HG03095 (cell line): ENCODE results near the gene DNM2.
"Not testable (repeated sequence)": the region's sequence is repeated elsewhere in the genome, so short reads cannot be mapped to it uniquely, and the experiment has no call there.

ENCODE experiments used
- ATAC-seq: cut with Tn5 transposase; IDR thresholded peaks from one replicate; pipeline ENCODE4 v1.9.1; 2021; ENCODE audit warnings: moderate library complexity; ENCODE audit not compliant: unreplicated experiment

DNM2 gene

DNA sequence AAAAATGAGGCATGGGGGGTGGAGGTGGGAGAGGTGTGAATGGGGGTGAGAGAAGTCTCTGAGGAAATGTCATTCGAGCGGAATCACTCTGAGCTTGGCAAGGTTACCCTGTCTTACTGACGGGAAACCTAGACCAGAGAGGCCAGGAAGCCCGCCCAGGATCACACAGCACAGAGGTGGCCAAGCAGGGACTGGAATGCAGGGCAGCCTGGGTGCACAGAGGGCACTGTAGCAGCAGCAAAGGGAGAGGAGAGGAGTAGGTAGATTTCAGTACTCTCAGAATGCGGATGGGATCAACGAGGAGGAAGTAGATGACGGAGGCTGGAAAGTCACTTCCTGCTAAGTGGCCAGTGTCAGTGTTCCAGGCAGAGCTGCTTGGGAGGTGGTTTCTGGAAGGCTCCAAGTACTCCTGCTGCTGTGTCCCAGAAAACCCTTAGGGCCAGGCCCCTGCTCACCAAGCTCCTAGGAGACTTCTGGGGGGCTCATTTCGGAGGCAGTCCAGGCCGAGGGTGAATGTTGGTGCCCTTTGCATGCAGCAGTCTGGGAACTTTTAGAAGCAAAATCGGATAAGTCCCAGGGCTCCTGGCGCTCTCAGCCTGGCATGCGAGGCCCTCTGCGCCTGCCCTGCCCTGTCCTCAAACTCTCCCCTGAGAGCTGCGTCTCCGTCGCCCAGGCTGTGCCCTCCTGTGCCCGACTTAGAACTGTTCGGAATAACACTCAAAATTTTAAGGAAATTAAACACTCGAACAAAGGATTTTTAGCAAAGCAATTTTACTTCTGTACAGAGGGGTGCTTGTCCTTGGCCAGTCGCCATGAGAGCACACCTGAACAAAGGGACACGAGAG, 33.5 kb downstream of the DNM2 start:
- ATAC-seq = no peak

DNA sequence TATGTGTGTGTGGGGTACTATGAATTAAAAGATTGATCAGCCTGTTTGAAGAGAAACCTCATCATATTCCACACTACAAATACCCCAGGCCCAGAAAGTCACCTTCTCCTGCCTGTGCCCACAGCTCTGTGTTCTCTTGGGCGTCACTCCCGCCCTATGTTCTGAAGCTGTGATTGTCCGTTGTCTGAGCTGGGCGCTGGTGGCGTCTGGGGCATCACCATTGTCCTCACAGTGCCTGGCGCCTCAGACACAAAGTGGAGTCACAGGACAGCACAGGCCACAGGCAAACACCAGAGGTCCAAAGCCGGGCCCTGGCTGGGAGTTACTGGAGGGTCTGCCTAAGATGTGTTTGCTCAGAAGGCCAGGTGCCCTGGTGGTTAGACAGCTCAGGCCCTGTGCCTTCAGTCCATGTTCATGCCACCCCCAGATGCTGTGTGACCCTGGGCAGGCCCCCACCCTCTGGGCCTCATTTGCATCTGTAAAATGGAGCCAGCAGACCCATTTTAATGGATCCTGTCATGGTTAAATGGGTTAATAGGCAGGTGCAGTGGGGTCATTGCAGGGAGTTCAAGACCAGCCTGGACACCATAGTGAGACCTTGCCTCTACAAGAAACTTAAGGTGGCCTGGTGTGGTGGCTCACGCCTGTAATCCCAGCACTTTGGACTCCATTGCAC, 34.5 kb downstream of the DNM2 start:
- no peak for ATAC-seq

DNA sequence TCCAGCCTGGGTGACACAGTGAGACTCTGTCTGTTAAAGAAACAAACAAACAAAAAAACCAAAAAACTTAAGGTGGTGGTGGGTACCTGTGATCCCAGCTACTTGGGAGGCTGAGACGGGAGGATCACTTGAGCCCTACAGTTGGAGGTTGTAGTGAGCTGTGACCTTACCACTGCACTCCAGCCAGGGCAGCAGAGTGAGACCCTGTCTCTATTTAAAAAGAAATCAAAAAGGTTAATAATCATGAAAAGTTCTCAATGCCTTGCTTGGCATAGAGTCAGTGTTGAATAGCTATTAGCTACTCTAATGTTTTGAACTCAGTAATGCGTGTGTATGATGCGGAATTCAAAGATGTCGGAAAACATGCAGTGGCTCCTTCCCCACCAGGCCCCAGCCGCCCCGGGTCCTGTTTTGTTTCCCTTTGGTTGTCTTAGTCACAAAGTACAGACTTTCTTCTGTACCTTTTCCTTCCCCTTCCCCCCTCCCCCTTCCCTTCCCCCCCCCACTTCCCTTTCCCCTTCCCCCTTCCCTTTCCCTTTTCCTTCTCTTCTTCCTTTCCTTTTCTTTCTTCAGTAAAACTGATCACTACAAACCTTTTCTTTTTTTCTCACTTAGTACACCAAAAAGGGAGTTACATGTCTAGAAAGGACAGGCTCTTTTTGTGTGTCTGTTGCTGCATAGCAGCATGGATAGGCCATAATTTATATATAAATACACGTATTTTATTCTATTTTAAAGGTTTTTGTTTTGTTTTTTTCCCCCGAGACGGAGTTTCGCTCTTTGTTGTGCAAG, 35.2 kb downstream of the DNM2 start:
- no peak for ATAC-seq

DNA sequence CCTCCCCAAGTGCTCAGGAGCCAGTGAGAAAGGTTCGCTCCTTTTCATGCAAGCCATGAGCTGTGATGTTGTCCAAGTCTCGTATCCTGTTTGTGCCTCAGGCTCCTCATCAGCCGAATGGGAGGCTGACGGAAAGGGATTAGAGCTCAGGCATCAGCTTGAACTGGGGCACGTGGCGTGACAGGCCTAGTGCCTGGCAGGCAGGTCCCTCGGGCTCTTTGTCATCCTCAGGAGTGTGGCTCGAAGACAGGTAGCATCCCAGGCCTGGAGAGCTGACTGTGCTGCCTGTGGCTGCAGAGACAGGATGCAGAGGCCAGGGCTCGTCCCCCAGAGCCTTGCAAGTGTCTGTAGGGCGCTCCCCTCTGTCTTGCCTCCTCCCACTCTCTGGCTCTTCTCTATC, 38.5 kb downstream of the DNM2 start:
- ATAC-seq = no peak

DNA sequence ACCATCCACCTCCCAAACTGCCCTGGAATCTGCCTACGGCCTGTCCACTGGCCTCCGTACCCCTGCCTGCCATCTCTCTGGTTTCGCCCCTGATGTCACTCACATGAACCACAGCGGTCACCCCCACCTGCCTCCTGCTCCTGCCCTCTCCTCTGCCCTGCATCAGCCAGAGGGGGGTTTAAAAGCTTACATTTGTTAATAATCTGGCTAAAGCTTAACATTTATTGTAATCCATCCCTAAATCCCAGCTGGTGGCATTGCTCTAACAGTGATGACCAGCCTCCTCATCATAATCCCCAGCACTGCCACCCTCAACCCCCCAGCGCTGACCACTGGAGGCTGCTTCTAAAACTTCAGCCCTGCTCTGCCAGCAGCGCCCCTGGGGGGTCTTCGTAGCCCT, 38.9 kb downstream of the DNM2 start:
- no peak for ATAC-seq

DNA sequence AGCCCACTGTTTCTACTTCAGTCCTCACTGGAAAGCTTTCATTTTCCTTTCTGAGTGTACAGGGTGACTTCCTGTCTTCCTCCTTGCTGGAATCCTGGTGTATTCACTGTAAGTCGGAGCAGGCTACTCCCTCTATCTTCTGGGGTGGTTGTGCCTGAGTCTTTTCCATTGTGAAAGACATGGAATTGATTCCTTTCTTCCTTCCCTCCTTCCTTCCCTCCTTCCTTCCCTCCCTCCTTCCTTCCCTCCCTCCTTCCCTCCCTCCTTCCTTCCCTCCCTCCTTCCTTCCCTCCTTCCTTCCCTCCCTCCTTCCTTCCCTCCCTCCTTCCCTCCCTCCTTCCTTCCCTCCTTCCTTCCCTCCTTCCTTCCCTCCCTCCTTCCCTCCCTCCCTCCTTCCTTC, 40.2 kb downstream of the DNM2 start:
- ATAC-seq = not testable (repeated sequence)

DNA sequence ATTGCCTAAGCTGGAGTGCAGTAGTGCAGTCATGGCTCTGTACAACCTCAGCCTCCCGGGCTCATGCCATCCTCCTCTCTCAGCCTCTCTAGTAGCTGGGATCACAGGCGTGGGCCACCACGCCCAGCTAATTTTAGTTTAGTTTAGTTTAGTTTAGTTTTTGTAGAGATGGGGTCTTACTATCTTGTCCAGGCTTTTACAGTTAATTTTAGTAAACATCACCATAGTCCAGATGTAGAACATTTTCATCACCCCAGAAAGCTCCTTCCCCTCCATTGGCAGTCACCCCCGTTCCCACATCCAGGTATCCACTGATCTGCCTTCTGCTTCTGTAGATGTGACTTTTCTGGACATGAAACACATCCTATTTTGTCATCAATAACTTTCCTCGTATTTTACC, 41.1 kb downstream of the DNM2 start:
- no peak for ATAC-seq

DNA sequence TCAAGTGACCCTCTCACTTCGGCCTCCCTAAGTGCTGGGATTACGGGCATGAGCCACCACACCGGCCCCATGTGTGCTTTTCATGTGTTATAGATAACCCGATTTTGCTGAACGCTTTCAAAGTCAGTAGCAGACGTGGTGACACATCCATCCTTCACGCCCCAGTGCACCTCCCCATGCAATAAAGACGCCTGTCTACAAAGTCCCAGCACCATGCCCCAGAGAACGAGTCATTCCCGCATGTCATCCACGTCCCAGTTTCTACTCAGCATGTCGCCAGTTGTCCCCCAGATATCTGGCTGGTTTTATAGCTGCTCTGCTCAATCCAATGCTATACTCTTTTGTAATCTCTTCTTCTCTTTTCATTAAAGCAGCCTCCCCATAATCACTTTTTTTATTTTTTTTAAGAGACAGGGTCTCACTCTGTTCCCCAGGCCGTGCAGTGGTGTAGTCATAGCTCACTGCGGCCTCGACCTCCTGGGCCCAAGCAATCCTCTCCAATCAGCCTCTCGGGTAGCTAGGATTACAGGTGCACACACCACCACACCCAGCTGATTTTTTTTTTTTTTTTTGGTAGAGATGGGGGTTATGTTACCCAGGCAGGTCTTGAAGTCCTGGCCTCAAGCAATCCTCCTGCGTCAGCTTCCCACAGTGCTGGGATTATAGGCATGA, 42.5 kb downstream of the DNM2 start:
- ATAC-seq = no peak

DNA sequence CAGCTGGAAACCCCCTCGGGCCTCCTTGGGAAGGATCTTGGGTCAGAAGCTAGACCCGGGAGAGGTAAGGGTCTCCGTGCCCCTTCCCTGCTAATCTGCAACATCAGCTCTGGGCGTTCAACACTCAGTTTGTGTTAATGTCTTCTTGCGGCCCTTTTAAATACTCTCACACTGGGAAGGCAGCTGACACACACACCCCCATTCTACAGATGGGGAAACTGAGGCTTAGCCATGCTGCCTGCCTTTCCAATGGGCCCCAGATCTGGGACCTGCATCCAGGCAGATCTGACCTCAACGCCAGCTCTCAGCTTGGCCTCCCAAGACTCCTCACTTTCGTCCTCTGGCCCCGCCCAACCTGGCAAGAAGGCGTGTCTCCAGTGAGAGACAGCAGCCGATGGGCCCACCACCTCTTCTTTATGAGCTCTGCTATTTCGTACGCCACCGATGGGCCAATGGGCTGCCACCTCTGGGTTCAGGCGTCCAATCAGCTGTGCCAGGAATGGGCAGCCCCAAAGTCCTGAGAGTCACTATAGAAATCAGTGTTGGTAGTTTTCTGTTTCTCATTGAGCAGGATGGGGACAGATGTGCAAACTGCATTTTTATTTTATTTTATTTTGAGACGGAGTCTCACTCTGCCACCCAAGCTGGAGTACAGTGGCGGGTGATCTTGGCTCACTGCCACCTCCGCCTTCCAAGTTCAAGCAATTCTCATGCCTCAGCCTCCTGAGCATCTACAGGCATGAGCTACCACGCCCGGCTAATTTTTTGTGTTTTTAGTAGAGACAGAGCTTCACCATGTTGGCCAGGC, 43.8 kb downstream of the DNM2 start:
- ATAC-seq = no peak

DNA sequence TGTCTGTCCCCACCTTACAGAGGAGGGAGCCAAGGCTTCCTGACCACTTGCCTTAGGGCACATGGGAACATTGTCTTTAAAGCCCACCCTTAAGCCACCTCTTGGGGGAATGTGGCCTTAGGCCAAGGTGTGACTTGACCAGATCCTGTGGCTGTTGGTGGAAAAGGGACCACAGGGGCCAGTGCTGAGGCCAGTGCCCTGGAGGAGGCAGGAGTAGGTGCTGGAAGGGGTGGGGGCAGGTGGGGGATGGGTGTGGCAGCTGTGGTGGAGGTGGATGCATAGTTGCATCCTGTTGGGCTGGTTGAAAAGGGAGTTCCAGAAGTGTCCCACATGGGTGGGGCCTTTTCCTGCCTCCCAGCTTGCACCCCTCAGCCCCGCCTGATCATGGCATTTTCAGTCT, 44.8 kb downstream of the DNM2 start:
- no peak for ATAC-seq

DNA sequence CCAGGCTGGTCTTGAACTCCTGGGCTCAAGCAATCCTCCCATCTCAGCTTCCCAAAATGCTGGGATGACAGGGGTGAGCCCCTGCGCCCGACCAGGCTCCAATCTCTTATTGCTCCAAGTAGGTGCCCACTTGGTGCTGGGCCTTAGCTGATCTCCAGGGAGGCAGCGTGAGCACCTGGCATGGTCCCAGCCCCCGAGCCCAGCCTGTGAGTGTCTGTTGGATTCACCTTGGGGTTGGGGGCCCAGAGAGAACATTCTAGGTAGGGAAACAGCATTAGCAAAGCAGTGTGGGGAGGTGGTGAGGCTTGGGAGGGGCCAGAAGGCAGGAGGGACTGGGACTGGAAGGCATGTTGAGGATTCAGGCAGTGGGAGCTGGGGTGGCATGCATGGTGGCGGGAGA, 45.5 kb downstream of the DNM2 start:
- ATAC-seq = no peak

DNA sequence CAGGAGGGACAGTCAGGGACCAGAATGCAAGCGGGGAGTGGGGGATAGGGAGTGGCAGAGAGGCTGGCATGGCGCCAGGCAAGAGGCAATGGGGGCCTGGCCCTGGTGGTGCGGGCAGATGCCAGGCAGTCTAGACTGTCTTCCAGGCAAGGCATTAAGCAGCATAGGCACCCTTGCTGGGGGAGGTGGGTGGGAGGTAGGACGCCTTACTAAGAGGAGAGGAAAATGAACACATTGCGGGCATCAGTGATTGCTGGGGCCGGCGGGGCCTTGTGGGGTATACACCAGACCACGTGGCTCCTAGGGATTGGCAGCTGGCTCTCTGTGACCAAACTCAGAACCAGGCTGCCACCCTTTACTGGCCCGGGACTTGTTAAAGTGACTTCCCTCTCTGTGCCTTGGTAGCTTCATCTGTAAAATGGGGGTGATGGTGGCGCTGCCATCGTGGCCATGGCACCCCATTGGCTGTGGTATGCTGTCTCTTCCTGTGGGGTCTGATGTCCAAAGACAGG, 46.0 kb downstream of the DNM2 start:
- ATAC-seq = no peak

DNA sequence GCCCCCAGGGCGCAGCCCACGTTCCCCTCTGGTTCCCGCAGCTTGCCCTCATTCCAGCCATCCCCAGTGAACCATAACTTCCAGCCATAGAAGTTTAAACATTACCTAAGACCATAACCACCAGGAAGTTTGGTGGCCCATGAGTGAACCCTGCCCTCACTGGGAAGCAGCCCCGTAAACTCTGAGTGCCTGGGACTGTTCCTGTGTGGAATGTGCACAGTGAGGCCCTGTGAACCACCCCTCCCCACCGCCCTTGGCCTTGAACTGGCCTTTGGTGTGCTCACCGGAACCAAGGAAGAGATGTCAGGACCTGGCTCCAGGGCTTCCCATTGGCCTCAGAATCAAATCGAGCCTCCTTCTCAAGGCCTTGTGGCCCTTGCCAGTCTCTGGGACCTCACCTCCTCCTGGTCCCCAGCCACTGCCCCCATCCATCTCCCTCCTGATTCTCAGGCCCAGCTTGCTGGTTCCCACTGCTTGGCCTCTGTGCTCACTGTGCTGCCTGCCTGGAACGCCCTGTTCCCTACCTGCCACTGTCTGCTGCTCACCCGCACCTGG, 46.5 kb downstream of the DNM2 start:
- ATAC-seq = no peak

DNA sequence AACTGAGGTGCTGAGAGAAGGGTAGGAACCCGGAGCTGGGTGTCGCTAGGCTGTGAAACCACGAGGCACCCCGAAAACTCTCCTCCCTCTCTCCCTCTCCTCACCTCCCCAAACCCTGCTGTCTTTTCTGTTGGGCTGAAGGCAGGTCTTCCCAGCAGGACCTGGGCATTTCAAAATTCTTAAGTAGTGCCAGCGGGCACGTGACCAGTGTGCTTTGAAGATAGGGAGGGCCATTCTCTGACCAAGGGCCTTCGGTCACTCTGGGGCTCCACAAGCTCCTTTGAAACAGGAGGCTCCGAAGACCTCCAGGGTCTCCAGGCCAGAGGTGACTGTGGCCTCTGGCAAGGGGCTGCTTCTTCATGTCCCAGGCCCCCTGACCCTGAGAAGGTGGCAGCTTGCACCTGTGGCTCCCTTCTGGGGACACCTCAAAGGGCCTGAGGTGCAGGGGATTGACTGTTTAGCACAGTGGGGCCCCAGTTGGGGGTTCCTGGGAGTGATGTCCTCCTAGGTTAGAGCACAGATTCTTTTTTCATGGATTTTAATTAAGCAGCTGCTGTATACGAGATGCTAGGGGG, 48.3 kb downstream of the DNM2 start:
- no peak for ATAC-seq

DNA sequence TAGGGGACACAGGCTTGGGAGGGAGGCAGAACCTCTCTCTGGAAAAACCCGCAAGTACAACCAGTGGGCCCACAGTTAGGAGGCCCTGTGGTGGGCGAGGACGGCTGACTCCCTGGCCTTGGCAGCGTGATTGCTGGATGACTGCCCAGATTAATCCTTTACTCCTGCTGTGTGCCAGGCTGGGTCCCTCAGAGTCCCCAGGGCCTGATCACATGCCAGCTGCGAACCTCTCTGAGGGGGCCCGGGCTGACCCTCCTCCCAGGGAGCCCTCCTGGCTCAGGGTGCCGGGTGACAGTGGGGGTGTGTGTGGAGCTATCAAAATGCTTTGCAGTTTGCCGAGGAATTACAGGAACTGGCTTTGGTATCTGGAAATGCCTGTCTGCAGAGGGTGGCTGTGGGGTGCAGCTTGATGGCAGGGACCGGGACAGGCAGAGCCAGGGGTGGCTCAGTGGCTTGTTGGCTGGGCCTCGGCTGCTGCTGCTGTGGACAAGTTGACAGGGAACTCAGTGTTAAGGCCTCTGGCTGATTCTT, 48.9 kb downstream of the DNM2 start:
- ATAC-seq = no peak

DNA sequence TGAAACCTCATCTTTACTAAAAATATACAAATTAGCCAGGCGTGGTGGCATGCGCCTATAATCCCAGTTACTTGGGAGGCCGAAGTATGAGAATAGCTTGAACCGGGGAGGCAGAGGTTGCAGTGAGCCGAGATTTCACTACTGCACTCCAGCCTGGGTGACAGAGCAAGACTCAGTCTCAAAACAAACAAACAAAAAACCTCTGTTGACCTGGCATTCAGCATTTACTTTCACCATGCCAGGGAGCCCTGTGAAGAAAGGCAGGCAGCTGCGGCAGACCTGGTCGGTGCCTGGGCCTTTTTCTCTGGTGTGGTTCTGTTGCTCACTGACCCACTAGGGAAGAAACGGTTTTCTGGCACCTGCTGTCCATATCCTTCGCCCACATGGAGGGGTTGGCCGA, 49.8 kb downstream of the DNM2 start:
- ATAC-seq = no peak

DNA sequence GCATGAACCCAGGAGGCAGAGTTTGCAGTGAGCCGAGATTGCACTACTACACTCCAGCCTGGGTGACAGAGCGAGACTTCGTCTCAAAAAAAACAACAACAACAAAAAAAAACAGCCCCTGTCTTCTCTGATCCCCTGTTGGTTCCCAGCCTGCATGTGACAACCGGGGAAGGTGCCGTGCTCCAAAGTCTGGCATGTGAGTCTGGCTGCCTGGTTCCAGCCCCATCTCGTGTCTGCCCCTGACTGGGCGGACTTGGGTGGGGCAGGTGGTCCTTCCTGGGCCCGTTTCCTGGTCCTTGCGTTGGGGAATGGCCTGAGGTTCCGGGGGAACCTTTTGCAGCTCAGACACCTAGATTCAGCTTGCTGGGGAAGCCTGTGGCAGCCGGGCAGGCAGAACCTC, 50.5 kb downstream of the DNM2 start:
- no peak for ATAC-seq

DNA sequence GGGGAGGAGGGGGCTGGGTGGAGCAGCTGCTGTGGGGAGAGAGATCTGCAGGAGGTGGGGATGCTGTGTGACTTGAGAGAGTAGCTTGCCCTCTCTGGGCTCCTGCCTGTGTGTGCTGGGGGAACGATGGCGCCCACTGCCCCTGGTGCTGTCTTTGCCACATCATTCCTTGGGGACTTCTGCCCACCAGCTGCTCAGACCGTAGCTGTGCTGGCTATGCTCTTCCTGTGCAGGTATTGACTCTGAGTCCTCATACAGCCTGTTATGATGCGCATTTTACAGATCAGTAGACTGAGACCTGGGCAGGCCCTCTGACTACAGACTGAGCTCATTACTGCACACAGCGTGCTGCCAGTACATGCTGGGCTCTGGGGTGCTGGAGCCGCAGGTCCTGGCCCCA, 51.1 kb downstream of the DNM2 start:
- ATAC-seq = no peak
